ENCODE data around the gene CLCN6. TPM values are rescaled to one million over a fixed set of nuclear protein-coding genes. Genes with fewer than 3 reads are reported as not detected.
A peak's percentile ranks its signal among the peaks of the same experiment; 100 is the strongest.

CLCN6 gene
- total RNA-seq, 2 donors from 2014 or later, result 29.6 to 31.5 TPM

DNA sequence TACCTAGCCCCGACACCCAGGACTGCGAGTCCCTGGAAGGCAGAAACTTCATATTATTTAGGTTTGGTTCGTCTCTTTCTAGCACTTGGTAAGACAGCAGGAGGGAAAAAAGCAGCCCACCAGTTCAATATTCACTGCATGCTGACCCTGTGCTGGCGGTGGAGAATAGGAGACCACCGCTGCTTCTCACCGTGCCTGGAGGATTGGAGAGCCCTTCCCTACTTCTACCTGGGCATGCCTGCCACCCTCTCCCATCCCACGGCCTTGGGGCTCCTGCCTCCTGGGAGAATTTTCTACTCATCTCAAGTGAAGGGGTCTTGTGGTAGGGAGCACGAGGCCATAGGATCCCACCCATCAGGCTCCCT is 5.6 kb upstream of the CLCN6 start:
- H3K27ac Mint-ChIP-seq, result peak overlapping the region; percentile 58
- WGBS, 2 experiments (ENCODE audit: insufficient coverage in 1 of 2, insufficient read length in 1 of 2), result 94 to 96% methylated on average over 6 to 8 of the region's 8 CpGs
- DNase-seq, result no peak

DNA sequence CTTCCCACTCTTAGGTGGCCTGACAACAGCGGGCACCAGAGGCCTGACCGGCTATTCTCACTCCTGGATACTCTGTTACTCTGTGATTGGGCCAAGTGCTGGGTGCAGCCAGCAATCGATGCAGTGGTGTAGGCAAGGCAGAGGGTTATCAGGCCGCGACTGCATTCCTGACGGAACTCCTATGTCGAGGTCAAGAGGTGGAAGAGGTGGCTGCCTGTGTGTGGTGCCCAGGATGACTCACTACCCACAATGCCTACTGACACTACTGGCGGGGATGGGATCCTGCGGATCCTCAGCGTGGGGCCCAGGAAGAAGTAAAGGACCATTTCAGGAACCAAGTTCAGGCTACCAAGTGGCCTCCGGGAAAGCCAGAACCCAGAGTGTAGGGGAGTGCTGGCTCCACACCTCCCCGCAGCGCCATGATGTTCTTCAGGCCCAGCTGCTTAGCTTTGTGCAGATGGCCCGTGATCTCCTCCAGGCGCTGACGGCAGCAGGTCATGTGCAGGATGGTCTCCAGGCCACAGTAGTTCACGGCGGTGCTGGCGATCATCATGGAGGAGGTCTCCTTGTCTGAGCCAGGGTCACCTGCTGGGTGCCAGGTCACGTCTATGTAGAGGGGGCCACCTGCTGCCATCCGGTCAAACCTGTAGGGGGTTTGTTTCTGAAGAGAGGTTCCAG is 5.1 kb upstream of the CLCN6 start:
- no peak overlapping the region for H3K9ac ChIP-seq (ENCODE audit: extremely low read depth, low read length, poor library complexity, severe bottlenecking)

More for the DNA sequence above, 5.6 kb upstream of the CLCN6 start:
- Histone ChIP-seq H3K9ac (ENCODE audit: extremely low read depth, low read length, poor library complexity, severe bottlenecking) (no peak overlapping the region), H3K27me3 (ENCODE audit: control insufficient read depth, insufficient read depth, low read length, poor library complexity, severe bottlenecking) (no peaks in the 10 kb centered on the region), H3K9me3 (ENCODE audit: control insufficient read depth, low read length) (no peaks in the 10 kb centered on the region), H3K4me3 (ENCODE audit: low read length) (no peak overlapping the region), H3K36me3 (ENCODE audit: control insufficient read depth, insufficient read depth, low read length) (peaks cover 24% of the 10 kb centered on the region), H3K27ac (ENCODE audit: low read depth, low read length) (no peak overlapping the region), H3K4me1 (ENCODE audit: control insufficient read depth, insufficient read depth, low read length) (peaks cover 10% of the 10 kb centered on the region)
- Mint-ChIP-seq H3K4me1 (peaks cover 25% of the 10 kb centered on the region), H3K4me3 (no peak overlapping the region), H3K27me3 (ENCODE audit: insufficient read depth) (no peaks in the 10 kb centered on the region), H3K36me3 (ENCODE audit: low read depth) (peaks cover 30% of the 10 kb centered on the region), H3K9me3 (no peaks in the 10 kb centered on the region)
- TF ChIP-seq, protein P1, sequence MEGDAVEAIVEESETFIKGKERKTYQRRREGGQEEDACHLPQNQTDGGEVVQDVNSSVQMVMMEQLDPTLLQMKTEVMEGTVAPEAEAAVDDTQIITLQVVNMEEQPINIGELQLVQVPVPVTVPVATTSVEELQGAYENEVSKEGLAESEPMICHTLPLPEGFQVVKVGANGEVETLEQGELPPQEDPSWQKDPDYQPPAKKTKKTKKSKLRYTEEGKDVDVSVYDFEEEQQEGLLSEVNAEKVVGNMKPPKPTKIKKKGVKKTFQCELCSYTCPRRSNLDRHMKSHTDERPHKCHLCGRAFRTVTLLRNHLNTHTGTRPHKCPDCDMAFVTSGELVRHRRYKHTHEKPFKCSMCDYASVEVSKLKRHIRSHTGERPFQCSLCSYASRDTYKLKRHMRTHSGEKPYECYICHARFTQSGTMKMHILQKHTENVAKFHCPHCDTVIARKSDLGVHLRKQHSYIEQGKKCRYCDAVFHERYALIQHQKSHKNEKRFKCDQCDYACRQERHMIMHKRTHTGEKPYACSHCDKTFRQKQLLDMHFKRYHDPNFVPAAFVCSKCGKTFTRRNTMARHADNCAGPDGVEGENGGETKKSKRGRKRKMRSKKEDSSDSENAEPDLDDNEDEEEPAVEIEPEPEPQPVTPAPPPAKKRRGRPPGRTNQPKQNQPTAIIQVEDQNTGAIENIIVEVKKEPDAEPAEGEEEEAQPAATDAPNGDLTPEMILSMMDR (conservative IDR thresholded peaks at IDR 0.05), result no peak

DNA sequence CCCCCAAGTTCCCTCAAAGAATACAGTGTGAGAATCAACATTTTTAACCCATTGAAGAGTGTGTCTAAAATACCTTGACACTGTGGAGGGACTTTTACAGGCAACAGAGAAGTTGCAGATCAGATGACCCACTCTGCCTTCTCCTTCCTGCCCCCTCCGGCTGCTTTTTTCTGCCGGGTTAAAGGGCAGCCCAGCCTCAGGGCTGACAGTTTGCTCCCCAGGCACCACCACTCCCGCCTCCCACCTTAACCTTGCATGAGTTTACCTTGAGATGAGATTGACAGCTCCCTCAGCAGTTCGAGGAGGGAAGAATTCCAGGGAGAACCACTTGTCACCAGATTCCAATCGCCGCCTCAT is 3.4 kb upstream of the CLCN6 start:
- Histone ChIP-seq H3K4me1 (ENCODE audit: control insufficient read depth, insufficient read depth, low read length) (peaks cover 18% of the 10 kb centered on the region), H3K9ac (ENCODE audit: extremely low read depth, low read length, poor library complexity, severe bottlenecking) (no peak overlapping the region), H3K27ac (ENCODE audit: low read depth, low read length) (no peak overlapping the region), H3K27me3 (ENCODE audit: control insufficient read depth, insufficient read depth, low read length, poor library complexity, severe bottlenecking) (no peaks in the 10 kb centered on the region), H3K9me3 (ENCODE audit: control insufficient read depth, low read length) (no peaks in the 10 kb centered on the region), H3K36me3 (ENCODE audit: control insufficient read depth, insufficient read depth, low read length) (peaks cover 21% of the 10 kb centered on the region), H3K4me3 (ENCODE audit: low read length) (peak overlapping the region; percentile 78)
- Mint-ChIP-seq H3K4me1 (peaks cover 34% of the 10 kb centered on the region), H3K27ac (peak overlapping the region; percentile 92), H3K36me3 (ENCODE audit: low read depth) (peaks cover 23% of the 10 kb centered on the region), H3K9me3 (no peaks in the 10 kb centered on the region), H3K4me3 (peak overlapping the region; percentile 97), H3K27me3 (ENCODE audit: insufficient read depth) (no peaks in the 10 kb centered on the region)
- TF ChIP-seq, protein P1 (conservative IDR thresholded peaks at IDR 0.05), result peak; percentile 0
- no peak for DNase-seq
- WGBS, 2 experiments (ENCODE audit: insufficient coverage in 1 of 2, insufficient read length in 1 of 2), result 10 to 36% methylated on average over 3 to 6 of the region's 6 CpGs

More for the DNA sequence above, 5.1 kb upstream of the CLCN6 start:
- no peak for DNase-seq
- Histone ChIP-seq H3K27me3 (ENCODE audit: control insufficient read depth, insufficient read depth, low read length, poor library complexity, severe bottlenecking) (no peaks in the 10 kb centered on the region), H3K36me3 (ENCODE audit: control insufficient read depth, insufficient read depth, low read length) (peaks cover 19% of the 10 kb centered on the region), H3K9me3 (ENCODE audit: control insufficient read depth, low read length) (no peaks in the 10 kb centered on the region), H3K4me3 (ENCODE audit: low read length) (no peak overlapping the region), H3K27ac (ENCODE audit: low read depth, low read length) (no peak overlapping the region), H3K4me1 (ENCODE audit: control insufficient read depth, insufficient read depth, low read length) (peaks cover 10% of the 10 kb centered on the region)
- H3K27me3 Mint-ChIP-seq (ENCODE audit: insufficient read depth), result no peaks in the 10 kb centered on the region
- TF ChIP-seq, protein P1 (conservative IDR thresholded peaks at IDR 0.05), result no peak
- 94 to 98% methylated on average over 13 to 21 of the region's 21 CpGs for WGBS, 2 experiments (ENCODE audit: insufficient coverage in 1 of 2, insufficient read length in 1 of 2)
- H3K4me3 Mint-ChIP-seq, result no peak overlapping the region
- peaks cover 26% of the 10 kb centered on the region for H3K36me3 Mint-ChIP-seq (ENCODE audit: low read depth)
- H3K4me1 Mint-ChIP-seq, result peaks cover 25% of the 10 kb centered on the region
- H3K27ac Mint-ChIP-seq, result no peak overlapping the region
- no peaks in the 10 kb centered on the region for H3K9me3 Mint-ChIP-seq
